Stimulated activated CD4-positive, alpha-beta T cell treated with anti-CD3 and anti-CD28 coated beads, TNF-alpha, amount 100 ng/mL, for 48 hours (primary cell): ENCODE data around the gene SMPD3.
A peak's percentile ranks its signal among the peaks of the same experiment; 100 is the strongest.

ENCODE experiments used
- DNase-seq, 3 donors: peaks; one replicate each; pipeline ENCODE4 v3.0.0-alpha.2; 2020; ENCODE audit warnings: low read depth in 3 of 3

The SMPD3 gene

GRCh38 chr16:68332411-68333121 is 115.7 kb downstream of the SMPD3 start:
- no peak for DNase-seq

DNA sequence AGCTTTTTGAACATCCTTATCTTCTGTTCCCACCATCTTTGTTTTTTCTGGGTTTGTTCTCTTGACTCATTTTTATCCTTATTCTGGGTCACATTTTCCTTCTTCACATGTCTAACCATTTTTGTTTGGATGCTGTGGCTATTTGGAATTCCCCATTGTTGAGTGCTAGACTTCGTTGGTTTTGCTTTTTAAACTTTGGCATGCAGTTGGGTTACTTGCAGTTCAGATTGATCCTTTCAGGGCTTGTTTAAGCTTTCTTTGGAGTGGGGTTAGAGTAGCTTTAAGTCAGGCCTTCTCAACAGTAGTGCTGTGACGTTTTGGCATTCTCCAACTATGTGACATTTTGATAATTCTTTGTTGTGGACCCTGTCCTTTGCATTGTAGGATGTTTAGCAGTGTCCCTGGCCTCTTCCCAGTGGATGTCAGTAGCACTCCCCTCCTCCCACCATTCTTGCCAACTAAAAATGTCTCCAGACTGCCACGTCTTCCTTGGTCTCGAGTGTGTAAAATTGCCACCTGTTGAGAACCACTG is 116.4 kb downstream of the SMPD3 start:
- DNase-seq, result no peak

DNA sequence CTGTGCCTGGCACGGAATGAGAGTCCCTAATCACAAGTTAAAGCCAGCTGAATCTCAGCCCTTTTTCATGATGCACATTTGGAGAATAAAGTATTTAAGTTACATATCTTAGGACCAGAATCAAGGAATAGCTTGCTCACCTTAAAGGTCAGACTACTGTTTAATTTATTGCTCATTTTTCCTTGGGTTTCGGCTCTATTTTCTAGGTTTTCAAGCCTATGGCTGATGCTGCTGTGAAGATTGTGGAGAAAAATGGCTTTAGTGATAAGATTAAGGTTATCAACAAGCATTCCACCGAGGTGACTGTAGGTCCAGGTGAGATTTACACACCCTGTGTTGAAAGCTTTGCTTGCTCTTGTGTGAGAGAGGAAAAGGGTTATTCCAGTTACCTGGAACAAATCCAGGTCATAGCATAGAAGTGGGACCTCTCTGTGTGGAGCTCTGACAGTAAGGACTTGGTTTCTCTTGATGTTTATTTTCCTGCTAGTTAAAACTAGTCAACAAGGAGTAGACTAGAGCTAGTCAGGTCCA is 119.4 kb downstream of the SMPD3 start:
- DNase-seq, result no peak

GRCh38 chr16:68328151-68328859 is 120.0 kb downstream of the SMPD3 start:
- peak; percentile 61 to 72 (median 66) for DNase-seq

GRCh38 chr16:68324780-68325357 is 123.4 kb downstream of the SMPD3 start:
- DNase-seq, result no peak

DNA sequence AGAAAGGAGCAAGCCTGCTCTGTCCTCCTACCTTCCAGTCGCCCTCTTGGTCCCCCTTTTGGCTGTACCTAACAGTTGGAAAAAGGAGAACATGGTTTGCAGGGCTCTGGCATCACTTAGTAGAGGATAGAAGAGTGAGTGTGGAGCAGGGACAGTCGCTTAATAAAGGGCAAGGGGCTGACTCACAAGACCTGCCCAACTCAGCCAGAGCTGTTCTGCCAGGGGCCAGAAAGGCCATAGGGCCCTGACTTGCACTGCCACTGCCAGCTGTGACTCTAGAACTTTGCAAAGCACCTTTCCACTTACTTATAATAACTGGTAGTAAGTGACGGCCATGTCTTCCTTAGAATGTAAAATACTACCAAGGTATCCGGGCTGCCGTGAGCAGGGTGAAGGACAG is 124.0 kb downstream of the SMPD3 start:
- DNase-seq, result no peak

DNA sequence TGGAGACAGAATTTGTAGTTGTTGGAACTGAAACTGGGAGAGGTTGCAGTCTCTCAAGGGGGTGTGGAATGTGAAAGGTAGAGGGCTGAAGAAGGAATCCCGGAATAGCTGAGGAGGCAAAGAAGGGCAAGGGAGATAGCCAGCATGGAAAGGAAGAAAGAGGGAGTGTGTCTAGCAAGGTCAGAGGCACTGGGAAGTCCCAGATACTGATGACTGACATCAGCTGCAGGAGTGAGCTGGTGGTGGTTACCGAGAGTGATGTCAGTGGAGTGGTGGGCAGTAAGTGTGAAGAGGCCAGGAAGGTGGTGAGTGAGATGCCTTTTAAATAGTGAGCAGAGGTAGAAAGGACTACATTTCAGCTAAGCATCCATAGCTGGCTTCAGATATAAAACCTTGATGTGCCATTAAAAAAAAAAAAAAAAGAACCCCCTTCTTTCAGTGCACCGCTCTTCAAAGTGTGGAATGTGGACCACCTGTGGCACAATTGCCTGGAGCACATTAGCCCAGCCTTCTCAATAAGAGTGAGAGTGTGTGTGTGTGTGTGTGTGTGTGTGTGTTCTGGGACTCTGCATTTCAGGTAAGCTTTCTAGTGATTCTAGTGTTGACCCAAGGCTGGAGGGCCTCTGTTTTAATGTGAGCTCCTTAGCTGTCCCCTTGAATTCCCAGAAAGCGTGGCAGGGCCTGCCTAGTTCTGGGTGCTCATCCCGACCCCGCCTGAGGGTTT is 129.0 kb downstream of the SMPD3 start:
- DNase-seq, result peak; percentile 19 to 49 (median 37)

DNA sequence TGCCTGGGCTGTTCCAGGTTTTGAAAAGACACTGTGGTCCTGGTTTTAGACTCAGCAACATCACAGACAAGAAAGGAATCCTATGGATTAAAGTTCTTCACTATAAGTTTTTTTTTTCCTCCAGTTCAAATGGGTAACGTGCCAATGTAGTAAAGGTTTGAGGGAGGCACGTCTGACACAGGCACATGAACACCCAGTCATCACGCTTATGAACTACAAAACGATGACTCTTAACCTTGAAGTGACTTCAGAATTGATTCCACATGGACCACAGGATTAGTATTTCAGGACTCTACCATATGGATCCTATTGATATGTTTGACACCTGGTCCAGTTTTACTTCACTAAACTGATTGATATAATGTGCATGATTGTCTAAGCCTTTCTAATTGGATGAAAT is 135.2 kb downstream of the SMPD3 start:
- no peak for DNase-seq

- peak; percentile 82 to 90 (median 87) for DNase-seq
These were observed 137.4 kb downstream of the SMPD3 start, which contains the start of the genes PRMT7 and SLC7A6OS for GRCh38 chr16:68310774-68311511. Gene PRMT7 (plus strand): TSS chr16:68311019. CDS start chr16:68315980, 4,961 bp downstream. Gene SLC7A6OS (minus strand): TSS chr16:68310946. CDS start chr16:68310926, 20 bp downstream.

DNA sequence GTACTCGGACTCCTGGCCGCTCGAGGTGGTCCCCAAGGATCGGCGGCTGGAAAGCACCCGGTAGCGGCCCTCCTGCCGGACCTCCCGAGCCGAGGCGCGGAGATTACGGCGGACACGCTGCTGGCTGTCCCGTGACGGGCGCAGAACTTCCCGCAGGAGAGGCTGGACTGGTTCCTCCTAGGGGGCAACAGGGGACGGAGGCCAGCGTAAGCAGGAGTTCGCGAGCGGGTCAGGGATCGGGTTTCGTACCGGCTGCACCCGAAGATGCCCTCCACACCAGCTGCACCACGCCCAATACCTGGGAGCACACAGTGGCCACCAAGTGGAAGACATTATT is 137.9 kb downstream of the SMPD3 start:
- DNase-seq, result no peak

GRCh38 chr16:68309799-68310198 is 138.5 kb downstream of the SMPD3 start:
- DNase-seq, result no peak
